GM12874 (cell line): ENCODE measurements around the gene GRIK2.

ENCODE experiments used
- TF ChIP-seq, protein P1 (sequence below): IDR thresholded peaks from 2 replicates; pipeline ENCODE4 v1.5.1; 2011; ENCODE audit warnings: low read depth, mild to moderate bottlenecking, control low read depth, low read length, moderate library complexity; ENCODE audit not compliant: insufficient read depth

GRIK2 gene

DNA sequence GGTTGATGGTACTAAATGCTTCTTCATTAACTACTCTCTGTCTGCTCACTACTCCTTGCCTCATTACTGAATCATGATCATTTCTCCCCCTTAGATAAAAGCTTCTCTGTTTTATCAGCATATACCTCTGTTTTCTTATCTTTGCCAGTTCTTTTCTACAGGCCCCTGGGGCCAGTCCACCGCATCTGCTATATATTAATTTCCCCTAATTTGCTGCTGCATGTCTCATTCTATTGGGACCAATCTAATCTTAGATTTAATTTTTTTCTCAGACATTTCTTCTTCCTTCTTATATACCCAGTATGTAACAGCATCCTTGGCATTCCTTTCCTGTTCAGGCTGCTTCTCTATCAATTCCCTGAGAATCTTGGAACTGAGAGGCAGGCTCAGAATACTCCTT lies 51.2 kb downstream of the GRIK2 start:
- TF ChIP-seq, protein P1, sequence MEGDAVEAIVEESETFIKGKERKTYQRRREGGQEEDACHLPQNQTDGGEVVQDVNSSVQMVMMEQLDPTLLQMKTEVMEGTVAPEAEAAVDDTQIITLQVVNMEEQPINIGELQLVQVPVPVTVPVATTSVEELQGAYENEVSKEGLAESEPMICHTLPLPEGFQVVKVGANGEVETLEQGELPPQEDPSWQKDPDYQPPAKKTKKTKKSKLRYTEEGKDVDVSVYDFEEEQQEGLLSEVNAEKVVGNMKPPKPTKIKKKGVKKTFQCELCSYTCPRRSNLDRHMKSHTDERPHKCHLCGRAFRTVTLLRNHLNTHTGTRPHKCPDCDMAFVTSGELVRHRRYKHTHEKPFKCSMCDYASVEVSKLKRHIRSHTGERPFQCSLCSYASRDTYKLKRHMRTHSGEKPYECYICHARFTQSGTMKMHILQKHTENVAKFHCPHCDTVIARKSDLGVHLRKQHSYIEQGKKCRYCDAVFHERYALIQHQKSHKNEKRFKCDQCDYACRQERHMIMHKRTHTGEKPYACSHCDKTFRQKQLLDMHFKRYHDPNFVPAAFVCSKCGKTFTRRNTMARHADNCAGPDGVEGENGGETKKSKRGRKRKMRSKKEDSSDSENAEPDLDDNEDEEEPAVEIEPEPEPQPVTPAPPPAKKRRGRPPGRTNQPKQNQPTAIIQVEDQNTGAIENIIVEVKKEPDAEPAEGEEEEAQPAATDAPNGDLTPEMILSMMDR, result no peak

DNA sequence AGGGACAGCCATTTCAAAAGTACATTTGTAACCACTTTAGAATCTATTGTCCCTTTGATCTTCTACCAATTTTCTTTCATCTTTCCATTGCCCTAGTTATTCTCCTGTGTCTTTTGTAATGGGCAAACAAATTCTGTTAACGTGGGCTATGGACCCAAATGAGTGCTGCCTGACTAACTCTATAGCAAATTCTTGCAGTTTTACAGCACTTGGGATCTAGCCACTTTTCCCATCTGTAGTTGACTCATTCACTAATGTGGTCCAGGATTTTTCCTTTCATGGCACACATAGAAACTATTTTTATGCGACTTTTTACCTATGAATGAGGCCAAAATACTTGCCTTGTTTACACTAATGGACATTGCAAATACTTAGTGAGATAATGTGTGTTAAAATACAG lies 52.0 kb downstream of the GRIK2 start:
- TF ChIP-seq, protein P1, result no peak

DNA sequence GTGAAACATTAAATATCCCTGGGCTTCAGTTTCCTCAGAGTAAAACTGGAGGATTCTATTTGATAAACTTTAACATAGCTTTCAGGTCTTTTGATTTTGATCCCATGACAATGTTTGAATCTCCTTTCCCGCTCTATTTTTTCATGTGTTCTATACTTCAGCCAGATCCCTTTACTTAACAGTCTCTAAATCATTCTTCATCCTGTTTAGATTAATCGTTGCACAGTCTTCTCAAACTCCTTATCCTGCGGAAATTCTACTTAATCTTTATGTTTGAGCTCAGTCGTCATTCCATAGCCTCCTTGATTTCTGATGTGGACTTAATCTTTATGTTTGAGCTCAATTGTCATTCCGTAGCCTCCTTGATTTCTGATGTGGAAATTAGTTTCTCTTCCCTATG lies 57.4 kb downstream of the GRIK2 start:
- TF ChIP-seq, protein P1, result no peak

DNA sequence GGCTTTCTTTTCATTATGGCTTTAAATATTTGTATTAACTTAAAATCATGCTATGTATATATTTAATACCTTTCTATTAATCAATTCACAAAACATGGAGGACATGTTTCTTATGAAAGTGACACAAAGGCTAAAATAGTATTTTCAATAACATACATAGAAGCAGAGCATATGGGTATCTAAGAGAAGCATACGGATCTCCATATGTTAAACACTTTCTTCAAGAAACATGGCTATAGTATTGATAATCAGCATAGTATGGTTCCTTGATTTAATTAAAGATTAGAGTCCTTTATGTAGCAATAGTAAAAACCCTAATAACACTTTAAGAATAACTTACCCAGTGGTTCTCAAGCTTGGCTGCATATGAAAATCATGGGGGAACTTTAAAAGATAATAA lies 58.5 kb downstream of the GRIK2 start:
- TF ChIP-seq, protein P1, result no peak

DNA sequence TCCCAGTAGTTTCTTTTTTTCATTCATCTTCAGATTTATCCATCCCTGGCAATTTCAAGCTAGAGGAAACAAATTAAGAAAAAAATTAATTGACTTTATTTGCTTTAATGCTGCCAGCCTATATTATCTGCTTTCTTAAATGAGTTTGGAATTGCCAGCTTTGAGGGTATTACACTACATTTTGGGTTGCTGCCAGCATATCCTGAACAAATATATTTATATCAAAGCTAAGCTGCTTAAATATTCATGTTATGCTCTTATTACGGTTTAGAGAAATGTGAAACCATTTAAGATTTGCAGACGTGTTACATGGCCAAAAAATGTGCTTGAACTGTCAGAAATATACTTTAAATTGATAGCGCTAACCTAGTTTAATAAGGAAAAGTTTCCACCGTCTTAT lies 59.7 kb downstream of the GRIK2 start:
- TF ChIP-seq, protein P1, result no peak

DNA sequence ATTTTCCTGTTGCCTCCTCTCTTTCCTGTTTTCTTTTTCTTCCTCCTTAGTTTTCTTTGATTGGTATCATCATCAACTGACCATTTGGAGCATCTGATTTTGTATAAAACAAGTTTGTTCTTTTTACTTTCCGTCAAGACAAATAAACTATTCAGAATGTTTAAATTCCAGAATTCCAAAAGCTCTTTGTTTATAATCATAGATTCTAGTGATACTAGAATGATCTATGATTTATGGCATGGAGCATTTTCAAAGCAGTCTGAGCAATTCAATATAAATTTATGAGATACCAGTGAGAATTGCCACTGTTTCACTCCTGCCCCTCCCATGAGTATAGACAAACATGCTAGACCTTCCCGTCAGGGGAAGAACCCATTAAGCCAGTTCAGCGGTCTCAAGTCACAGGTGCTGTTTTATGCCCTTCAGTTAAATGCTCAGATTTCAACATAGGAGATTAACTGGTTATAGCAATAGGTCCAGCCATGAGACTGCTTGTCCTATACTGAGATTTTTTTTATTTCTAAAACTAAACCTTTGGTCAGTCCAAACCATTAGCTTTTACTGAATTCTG lies 60.7 kb downstream of the GRIK2 start:
- TF ChIP-seq, protein P1, result no peak

DNA sequence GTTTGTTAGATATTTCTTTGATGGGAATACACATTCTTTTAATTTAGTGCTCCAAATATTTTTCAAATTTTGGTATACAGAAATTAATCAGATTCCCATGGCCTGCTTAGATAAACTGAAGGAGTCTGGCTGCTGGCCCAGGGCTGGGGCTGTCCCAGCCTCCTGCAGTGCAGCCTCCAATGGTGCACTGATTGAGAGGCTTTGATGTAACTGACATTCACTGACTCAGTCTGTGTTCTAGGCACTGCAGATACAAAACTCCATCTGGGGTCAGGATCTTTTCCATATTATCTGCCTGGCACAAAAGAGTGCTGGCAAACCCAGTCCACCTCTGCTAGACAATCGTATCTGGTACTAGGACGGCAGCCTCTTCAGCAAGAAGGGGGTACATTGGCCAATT lies 64.8 kb downstream of the GRIK2 start:
- TF ChIP-seq, protein P1, result no peak
